ENCODE data around the gene ZNF337.

DNA sequence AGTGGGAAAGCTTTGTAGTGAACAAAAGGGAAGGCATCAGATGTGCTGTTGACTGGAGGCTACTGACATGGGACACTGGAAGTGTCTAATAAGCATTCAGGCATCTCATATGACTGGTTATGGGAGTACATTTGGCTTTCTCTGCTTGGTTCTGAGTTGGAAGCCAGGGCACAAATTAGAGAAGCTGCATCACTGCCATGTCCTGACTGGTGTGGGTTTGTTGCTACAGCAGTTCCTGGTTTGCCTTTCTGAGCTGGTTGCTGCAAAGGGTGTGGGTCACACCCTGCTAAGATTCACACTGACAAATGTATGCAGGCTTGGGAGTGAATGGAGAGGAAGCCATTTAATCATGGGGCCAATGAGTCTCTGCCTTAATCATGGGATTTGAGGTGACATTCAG, 36.7 kb downstream of the ZNF337 start:
- TF ChIP-seq, protein P1, sequence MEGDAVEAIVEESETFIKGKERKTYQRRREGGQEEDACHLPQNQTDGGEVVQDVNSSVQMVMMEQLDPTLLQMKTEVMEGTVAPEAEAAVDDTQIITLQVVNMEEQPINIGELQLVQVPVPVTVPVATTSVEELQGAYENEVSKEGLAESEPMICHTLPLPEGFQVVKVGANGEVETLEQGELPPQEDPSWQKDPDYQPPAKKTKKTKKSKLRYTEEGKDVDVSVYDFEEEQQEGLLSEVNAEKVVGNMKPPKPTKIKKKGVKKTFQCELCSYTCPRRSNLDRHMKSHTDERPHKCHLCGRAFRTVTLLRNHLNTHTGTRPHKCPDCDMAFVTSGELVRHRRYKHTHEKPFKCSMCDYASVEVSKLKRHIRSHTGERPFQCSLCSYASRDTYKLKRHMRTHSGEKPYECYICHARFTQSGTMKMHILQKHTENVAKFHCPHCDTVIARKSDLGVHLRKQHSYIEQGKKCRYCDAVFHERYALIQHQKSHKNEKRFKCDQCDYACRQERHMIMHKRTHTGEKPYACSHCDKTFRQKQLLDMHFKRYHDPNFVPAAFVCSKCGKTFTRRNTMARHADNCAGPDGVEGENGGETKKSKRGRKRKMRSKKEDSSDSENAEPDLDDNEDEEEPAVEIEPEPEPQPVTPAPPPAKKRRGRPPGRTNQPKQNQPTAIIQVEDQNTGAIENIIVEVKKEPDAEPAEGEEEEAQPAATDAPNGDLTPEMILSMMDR (IDR thresholded peaks at IDR 0.05) = no peak
- no peak for TF ChIP-seq POLR2A (IDR thresholded peaks at IDR 0.05)
- no peak for TF ChIP-seq POLR2AphosphoS5 (IDR thresholded peaks at IDR 0.05)
- no peak for TF ChIP-seq EP300 (IDR thresholded peaks at IDR 0.05)

Measured in stomach (tissue), 4 donors.